ENCODE results near the gene SPDYE1. TPM values are rescaled to one million over a fixed set of nuclear protein-coding genes. Genes with fewer than 3 reads are reported as not detected.

The SPDYE1 gene
- total and polyA plus RNA-seq, 4 experiments from 2014 or later, result 0.17 to 0.49 TPM; not detected in 2

DNA sequence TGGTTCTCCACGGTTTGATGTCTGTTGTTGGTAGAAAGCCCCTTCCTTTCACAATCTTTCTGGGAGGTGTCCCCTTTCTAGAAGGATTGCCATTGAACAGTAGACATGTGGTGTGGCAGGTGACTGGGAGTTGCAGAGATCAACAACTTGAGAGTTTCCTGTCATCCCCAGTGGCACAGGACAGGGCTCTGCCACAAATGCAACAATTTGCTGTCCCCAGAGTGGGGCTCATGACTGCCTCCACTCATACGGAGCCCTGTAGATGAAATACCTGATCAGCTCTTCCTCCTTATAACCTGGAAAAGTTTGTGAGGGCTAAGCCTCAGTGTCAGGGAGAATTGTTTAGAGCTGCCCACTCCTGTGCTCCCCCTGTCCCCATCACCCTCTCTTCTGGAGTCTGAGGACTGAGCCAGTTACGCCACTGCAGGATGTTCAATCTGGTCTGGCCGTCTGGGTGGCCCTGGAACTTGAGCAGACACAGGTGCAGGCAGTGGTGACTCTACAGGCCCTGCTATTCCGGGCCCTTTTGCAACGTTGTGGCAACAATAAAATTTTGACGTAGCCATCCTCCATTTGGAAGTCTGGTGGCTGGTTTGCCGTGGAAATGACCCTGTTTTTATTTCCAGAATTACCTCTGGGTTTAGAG is 53.3 kb downstream of the SPDYE1 start:
- no peak for DNase-seq
- peak overlapping the region in 5 of 8 donors; percentile 25 to 61 (median 36) for H3K4me3 Mint-ChIP-seq

GRCh38 chr7:44051611-44052220 is 54.0 kb downstream of the SPDYE1 start:
- POLR2A ChIA-PET (ENCODE audit: partially characterized antibody), result interaction anchor here (1.0 to 11.9 kb wide), 2 partner anchors 13 to 29 kb away, joined by 3 to 119 read pairs; partner anchors contain the start of gene PGAM2

More for the DNA sequence above, 53.3 kb downstream of the SPDYE1 start:
- Mint-ChIP-seq H3K36me3 (peaks cover 47 to 67% of the 10 kb centered on the region in 2 donors), H3K27me3 (no peaks in the 10 kb centered on the region), H3K9me3 (no peaks in the 10 kb centered on the region), H3K27ac (peak overlapping the region in 6 of 7 donors; percentile 19 to 79 (median 69)), H3K4me1 (peaks cover 37 to 79% (median 63%) of the 10 kb centered on the region in 4 donors)
- Histone ChIP-seq H3K27me3 (ENCODE audit: insufficient read depth, low read length) (no peaks in the 10 kb centered on the region), H3K4me1 (ENCODE audit: insufficient read depth, low read length) (peaks cover 62% of the 10 kb centered on the region), H3K9me3 (ENCODE audit: control insufficient read depth in 1 of 2, low read length in 2 of 2) (no peaks in the 10 kb centered on the region), H3K4me3 (ENCODE audit: low read length in 2 of 2) (no peak overlapping the region), H3K27ac (ENCODE audit: low read depth, low read length) (no peak overlapping the region), H3K36me3 (ENCODE audit: insufficient read depth, low read length) (peaks cover 54% of the 10 kb centered on the region)
- CTCF ChIA-PET (ENCODE audit: partially characterized antibody), result interaction anchor here (0.9 kb wide), 1 partner anchor 21 kb away, joined by 3 read pairs; no protein-coding TSS in a partner anchor
- POLR2A ChIA-PET (ENCODE audit: partially characterized antibody), result interaction anchor here (1.0 to 11.9 kb wide), 2 partner anchors 14 to 29 kb away, joined by 3 to 119 read pairs; partner anchors contain the start of gene PGAM2
- intact Hi-C loops (cut with micrococcal nuclease), result no loop called here

GRCh38 chr7:44052771-44053365 is 55.2 kb downstream of the SPDYE1 start:
- no peaks in the 10 kb centered on the region for H3K9me3 Mint-ChIP-seq
- no peaks in the 10 kb centered on the region for H3K9me3 ChIP-seq (ENCODE audit: control insufficient read depth in 1 of 2, low read length in 2 of 2)
- H3K4me1 Mint-ChIP-seq, result peaks cover 21 to 64% (median 48%) of the 10 kb centered on the region in 4 donors
- H3K36me3 Mint-ChIP-seq, result peaks cover 47 to 68% of the 10 kb centered on the region in 2 donors
- H3K4me3 Mint-ChIP-seq, result no peak overlapping the region
- no peaks in the 10 kb centered on the region for H3K27me3 Mint-ChIP-seq
- ChIA-PET POLR2A (ENCODE audit: partially characterized antibody) (interaction anchor here (0.7 to 11.9 kb wide), 3 partner anchors 8 to 28 kb away, joined by 3 to 119 read pairs (median 7); partner anchors contain the start of genes DBNL and PGAM2), CTCF (ENCODE audit: partially characterized antibody) (interaction anchor here (1.0 to 1.5 kb wide), 3 partner anchors 15 to 28 kb away, joined by 3 read pairs; no protein-coding TSS in a partner anchor)
- no peak for DNase-seq
- no peaks in the 10 kb centered on the region for H3K27me3 ChIP-seq (ENCODE audit: insufficient read depth, low read length)
- H3K4me1 ChIP-seq (ENCODE audit: insufficient read depth, low read length), result peaks cover 46% of the 10 kb centered on the region
- H3K36me3 ChIP-seq (ENCODE audit: insufficient read depth, low read length), result peaks cover 72% of the 10 kb centered on the region
- intact Hi-C loops (cut with micrococcal nuclease), result no loop called here
- H3K27ac Mint-ChIP-seq, result peak overlapping the region in 3 of 7 donors; percentile 27 to 61 (median 48)
- H3K4me3 ChIP-seq (ENCODE audit: low read length in 2 of 2), result no peak overlapping the region
- H3K27ac ChIP-seq (ENCODE audit: low read depth, low read length), result no peak overlapping the region

More at GRCh38 chr7:44051611-44052220, 54.0 kb downstream of the SPDYE1 start:
- intact Hi-C loops (cut with micrococcal nuclease), result no loop called here
- Mint-ChIP-seq H3K4me3 (peak overlapping the region in 7 of 8 donors; percentile 4 to 64 (median 43)), H3K4me1 (peaks cover 31 to 75% (median 58%) of the 10 kb centered on the region in 4 donors), H3K27ac (peak overlapping the region; percentile 42 to 78 (median 48)), H3K9me3 (no peaks in the 10 kb centered on the region), H3K27me3 (no peaks in the 10 kb centered on the region), H3K36me3 (peaks cover 48 to 68% of the 10 kb centered on the region in 2 donors)
- H3K27me3 ChIP-seq (ENCODE audit: insufficient read depth, low read length), result no peaks in the 10 kb centered on the region
- H3K4me3 ChIP-seq (ENCODE audit: low read length in 2 of 2), result no peak overlapping the region
- H3K27ac ChIP-seq (ENCODE audit: low read depth, low read length), result no peak overlapping the region
- CTCF ChIA-PET (ENCODE audit: partially characterized antibody), result interaction anchor here (0.9 to 1.5 kb wide), 3 partner anchors 21 to 29 kb away, joined by 3 read pairs; no protein-coding TSS in a partner anchor
- peaks cover 61% of the 10 kb centered on the region for H3K36me3 ChIP-seq (ENCODE audit: insufficient read depth, low read length)
- no peaks in the 10 kb centered on the region for H3K9me3 ChIP-seq (ENCODE audit: control insufficient read depth in 1 of 2, low read length in 2 of 2)
- DNase-seq, result no peak
- peaks cover 55% of the 10 kb centered on the region for H3K4me1 ChIP-seq (ENCODE audit: insufficient read depth, low read length)

DNA sequence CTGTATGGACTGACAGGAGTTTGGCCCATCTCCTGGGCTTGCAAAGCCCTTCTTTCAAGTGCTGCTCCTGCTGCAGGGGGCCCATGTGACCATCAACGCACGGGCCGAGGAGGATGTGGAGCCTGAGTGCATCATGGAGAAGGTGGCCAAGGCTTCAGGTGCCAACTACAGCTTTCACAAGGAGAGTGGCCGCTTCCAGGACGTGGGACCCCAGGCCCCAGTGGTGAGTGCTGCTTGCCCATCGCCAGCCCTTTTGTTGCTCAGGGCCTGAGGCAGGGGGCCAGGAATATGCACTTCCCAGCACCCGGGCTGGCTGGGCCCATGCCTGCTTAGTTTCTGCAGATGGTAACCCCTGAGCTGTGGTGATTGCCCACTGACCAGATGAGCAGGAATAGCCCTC is 59.0 kb downstream of the SPDYE1 start:
- H3K27me3 ChIP-seq (ENCODE audit: insufficient read depth, low read length), result no peaks in the 10 kb centered on the region
- Mint-ChIP-seq H3K4me1 (peaks cover 9 to 27% (median 18%) of the 10 kb centered on the region in 4 donors), H3K4me3 (no peak overlapping the region), H3K9me3 (peaks cover 0 to 2% (median 0%) of the 10 kb centered on the region in 8 donors), H3K36me3 (peaks cover 48 to 75% of the 10 kb centered on the region in 2 donors), H3K27me3 (no peaks in the 10 kb centered on the region), H3K27ac (peak overlapping the region in 1 of 7 donors; percentile 55)
- H3K4me1 ChIP-seq (ENCODE audit: insufficient read depth, low read length), result peaks cover 9% of the 10 kb centered on the region
- H3K36me3 ChIP-seq (ENCODE audit: insufficient read depth, low read length), result peaks cover 85% of the 10 kb centered on the region
- no peaks in the 10 kb centered on the region for H3K9me3 ChIP-seq (ENCODE audit: control insufficient read depth in 1 of 2, low read length in 2 of 2)
- ChIA-PET POLR2A (ENCODE audit: partially characterized antibody) (interaction anchor here (1.3 to 1.8 kb wide), 4 partner anchors 8 to 17 kb away, joined by 3 to 7 read pairs (median 6); partner anchors contain the start of genes DBNL and PGAM2), CTCF (ENCODE audit: partially characterized antibody) (no interaction called here)
- no peak for DNase-seq
- H3K4me3 ChIP-seq (ENCODE audit: low read length in 2 of 2), result no peak overlapping the region
- H3K27ac ChIP-seq (ENCODE audit: low read depth, low read length), result no peak overlapping the region
- intact Hi-C loops (cut with micrococcal nuclease), result no loop called here

DNA sequence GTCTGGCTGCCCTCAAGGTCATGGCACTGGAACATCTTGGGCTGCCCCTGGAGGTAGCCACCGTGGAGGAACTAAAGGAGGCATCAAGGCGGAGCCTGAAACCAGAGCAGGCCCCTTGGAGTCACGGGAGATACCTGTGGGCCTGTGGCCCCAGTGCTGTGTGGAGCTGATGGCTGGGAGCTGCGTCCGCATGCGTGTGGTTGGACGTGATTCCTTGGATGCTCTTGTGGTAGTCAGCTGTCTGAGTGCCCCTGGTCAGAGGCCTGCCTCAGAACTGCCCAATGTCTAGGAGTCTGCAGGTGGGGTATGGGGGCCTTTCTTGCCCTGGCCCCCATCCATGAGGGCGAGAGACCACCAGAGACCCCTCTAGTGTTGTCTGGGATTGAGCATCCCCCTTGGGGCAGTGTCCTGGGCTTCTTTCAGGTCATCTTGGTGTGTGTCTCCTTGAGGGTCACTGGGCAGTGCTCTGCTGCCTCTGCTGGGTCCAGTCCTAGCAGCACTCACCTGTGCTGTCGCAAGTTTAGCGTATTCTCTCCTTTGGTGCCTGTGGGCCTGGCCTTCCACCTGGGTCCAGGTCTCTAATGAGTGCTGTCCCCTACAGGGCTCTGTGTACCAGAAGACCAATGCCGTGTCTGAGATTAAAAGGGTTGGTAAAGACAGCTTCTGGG is 59.6 kb downstream of the SPDYE1 start:
- peaks cover 4% of the 10 kb centered on the region for H3K4me1 ChIP-seq (ENCODE audit: insufficient read depth, low read length)
- H3K27ac ChIP-seq (ENCODE audit: low read depth, low read length), result no peak overlapping the region
- H3K36me3 ChIP-seq (ENCODE audit: insufficient read depth, low read length), result peaks cover 81% of the 10 kb centered on the region
- ChIA-PET CTCF (ENCODE audit: partially characterized antibody) (no interaction called here), POLR2A (ENCODE audit: partially characterized antibody) (interaction anchor here (1.5 to 1.8 kb wide), 2 partner anchors 12 to 17 kb away, joined by 5 to 7 read pairs; partner anchors contain the start of gene DBNL)
- no peak overlapping the region for H3K4me3 ChIP-seq (ENCODE audit: low read length in 2 of 2)
- intact Hi-C loops (cut with micrococcal nuclease), result no loop called here
- H3K27ac Mint-ChIP-seq, result peak overlapping the region in 4 of 7 donors; percentile 15 to 64 (median 58)
- H3K27me3 ChIP-seq (ENCODE audit: insufficient read depth, low read length), result no peaks in the 10 kb centered on the region
- H3K4me3 Mint-ChIP-seq, result no peak overlapping the region
- no peak for DNase-seq
- H3K9me3 ChIP-seq (ENCODE audit: control insufficient read depth in 1 of 2, low read length in 2 of 2), result no peaks in the 10 kb centered on the region
- no peaks in the 10 kb centered on the region for H3K27me3 Mint-ChIP-seq
- H3K4me1 Mint-ChIP-seq, result peaks cover 5 to 21% (median 14%) of the 10 kb centered on the region in 4 donors
- peaks cover 44 to 73% of the 10 kb centered on the region in 2 donors for H3K36me3 Mint-ChIP-seq
- peaks cover 0 to 2% (median 0%) of the 10 kb centered on the region in 8 donors for H3K9me3 Mint-ChIP-seq

DNA sequence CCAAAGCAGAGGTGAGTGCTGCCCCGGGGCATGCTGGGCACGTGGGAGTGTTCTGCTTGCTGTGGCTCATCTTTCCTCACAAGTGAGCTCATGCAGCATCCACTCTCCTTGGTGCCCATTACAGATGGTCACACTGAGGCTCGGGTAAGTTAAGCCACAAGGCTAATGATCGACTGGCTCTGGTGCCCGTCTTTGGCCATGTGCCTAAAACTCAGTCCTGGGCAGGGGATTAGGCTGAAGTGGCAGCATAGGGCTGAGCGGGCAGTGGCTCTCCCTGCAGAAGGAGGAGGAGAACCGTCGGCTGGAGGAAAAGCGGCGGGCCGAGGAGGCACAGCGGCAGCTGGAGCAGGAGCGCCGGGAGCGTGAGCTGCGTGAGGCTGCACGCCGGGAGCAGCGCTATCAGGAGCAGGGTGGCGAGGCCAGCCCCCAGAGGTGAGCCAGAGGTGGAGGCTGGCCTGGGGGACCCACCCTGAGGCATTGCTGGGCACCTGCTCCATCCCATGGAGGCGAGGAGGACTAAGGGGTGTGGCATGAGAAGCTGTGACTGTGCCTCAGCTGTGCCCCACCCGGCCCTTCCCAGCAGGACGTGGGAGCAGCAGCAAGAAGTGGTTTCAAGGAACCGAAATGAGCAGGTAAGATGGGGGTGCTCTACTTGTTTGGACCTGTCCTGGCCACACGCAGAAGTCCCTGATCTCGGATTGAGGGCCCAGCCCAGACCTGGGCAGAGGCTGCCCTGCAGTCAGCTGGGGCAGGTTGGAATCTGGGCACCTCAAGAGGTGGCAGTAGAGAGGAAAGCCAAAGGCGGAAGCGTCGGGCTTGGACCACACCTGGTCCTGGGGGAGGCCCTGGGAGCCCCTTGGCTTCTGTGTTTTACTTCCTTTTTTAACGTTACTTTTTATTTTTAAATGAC is 60.4 kb downstream of the SPDYE1 start:
- H3K27ac Mint-ChIP-seq, result peak overlapping the region in 4 of 7 donors; percentile 36 to 64 (median 59)

More for the DNA sequence above, 60.4 kb downstream of the SPDYE1 start:
- peaks cover 38 to 68% of the 10 kb centered on the region in 2 donors for H3K36me3 Mint-ChIP-seq
- H3K4me3 Mint-ChIP-seq, result no peak overlapping the region
- peaks cover 2 to 16% (median 10%) of the 10 kb centered on the region in 4 donors for H3K4me1 Mint-ChIP-seq
- Histone ChIP-seq H3K9me3 (ENCODE audit: control insufficient read depth in 1 of 2, low read length in 2 of 2) (no peaks in the 10 kb centered on the region), H3K27me3 (ENCODE audit: insufficient read depth, low read length) (no peaks in the 10 kb centered on the region), H3K4me3 (ENCODE audit: low read length in 2 of 2) (no peak overlapping the region), H3K27ac (ENCODE audit: low read depth, low read length) (no peak overlapping the region), H3K36me3 (ENCODE audit: insufficient read depth, low read length) (peaks cover 75% of the 10 kb centered on the region), H3K4me1 (ENCODE audit: insufficient read depth, low read length) (peaks cover 4% of the 10 kb centered on the region)
- peaks cover 0 to 2% (median 0%) of the 10 kb centered on the region in 8 donors for H3K9me3 Mint-ChIP-seq
- intact Hi-C loops (cut with micrococcal nuclease), result no loop called here
- POLR2A ChIA-PET (ENCODE audit: partially characterized antibody), result no interaction called here
- H3K27me3 Mint-ChIP-seq, result no peaks in the 10 kb centered on the region
- no peak for DNase-seq
- CTCF ChIA-PET (ENCODE audit: partially characterized antibody), result no interaction called here
